ENCODE measurements around the gene ZNF746.
"Not testable (repeated sequence)": the region's sequence is repeated elsewhere in the genome, so short reads cannot be mapped to it uniquely, and the experiment has no call there.

GRCh38 chr7:149446026-149446425 lies 51.6 kb downstream of the ZNF746 start:
- TF ChIP-seq MAX (CRISPR knock-in tag; IDR thresholded peaks at IDR 0.05); ETV6 (CRISPR knock-in tag; IDR thresholded peaks at IDR 0.05); CREB1 (CRISPR knock-in tag; IDR thresholded peaks at IDR 0.05); HMGXB4 (CRISPR knock-in tag; IDR thresholded peaks at IDR 0.05); ATF3 (CRISPR knock-in tag; conservative IDR thresholded peaks at IDR 0.05); CTCF (IDR thresholded peaks at IDR 0.05); JUN (CRISPR knock-in tag; IDR thresholded peaks at IDR 0.05); USF1 (CRISPR knock-in tag; IDR thresholded peaks at IDR 0.05); TEAD4 (CRISPR knock-in tag; IDR thresholded peaks at IDR 0.05); ATF1 (CRISPR knock-in tag; IDR thresholded peaks at IDR 0.05); NR2C2 (CRISPR knock-in tag; IDR thresholded peaks at IDR 0.05): not testable (repeated sequence)
